GM12878 (cell line): ENCODE measurements around the gene ZDHHC14.

Experiments
- NFYB ChIP-seq: IDR thresholded peaks from 2 replicates; pipeline ENCODE4 v1.6.1; 2011; ENCODE audit warnings: low read depth, mild to moderate bottlenecking, low read length, improper control_type of control experiment, moderate library complexity; ENCODE audit not compliant: insufficient read depth
- TF ChIP-seq, protein P1 (sequence below): fragments of 450-650 bp; IDR thresholded peaks from 2 replicates; pipeline ENCODE4 v1.6.1; 2017; ENCODE audit warnings: mild to moderate bottlenecking
- TF ChIP-seq, protein P2 (sequence below), 3 experiments: IDR thresholded peaks in 2 of 3; conservative IDR thresholded peaks in 1 of 3; 2 replicates each; pipeline ENCODE4 v1.5.1; 2011; ENCODE audit warnings: low read depth in 3 of 3, low read length in 3 of 3, mild to moderate bottlenecking in 3 of 3, control low read depth in 2 of 3, moderate library complexity in 2 of 3, inconsistent platforms in 1 of 3, mixed read lengths in 1 of 3; ENCODE audit not compliant: control insufficient read depth in 2 of 3, insufficient read depth in 1 of 3; ENCODE audit errors: extremely low read depth in 1 of 3

DNA sequence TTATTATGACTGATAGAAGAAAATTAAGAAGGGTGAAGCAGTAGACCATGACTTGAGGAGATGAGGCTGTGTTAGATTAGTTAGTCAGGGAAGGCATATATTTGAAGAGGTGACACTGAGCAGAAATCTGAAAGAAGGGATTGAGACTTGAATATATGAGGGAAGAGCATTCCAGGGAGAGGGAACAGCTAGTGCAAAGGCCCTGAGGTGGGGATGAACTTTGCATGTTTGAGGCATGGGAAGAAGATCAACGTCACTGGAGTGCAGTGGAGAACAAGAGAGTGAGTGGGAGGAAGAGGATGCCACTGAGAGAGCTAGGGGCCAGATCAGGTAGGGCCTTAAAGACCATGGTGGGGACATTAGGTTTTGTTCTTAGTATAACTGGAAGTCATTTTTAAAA is 119.0 kb downstream of the ZDHHC14 start:
- TF ChIP-seq, protein P1, sequence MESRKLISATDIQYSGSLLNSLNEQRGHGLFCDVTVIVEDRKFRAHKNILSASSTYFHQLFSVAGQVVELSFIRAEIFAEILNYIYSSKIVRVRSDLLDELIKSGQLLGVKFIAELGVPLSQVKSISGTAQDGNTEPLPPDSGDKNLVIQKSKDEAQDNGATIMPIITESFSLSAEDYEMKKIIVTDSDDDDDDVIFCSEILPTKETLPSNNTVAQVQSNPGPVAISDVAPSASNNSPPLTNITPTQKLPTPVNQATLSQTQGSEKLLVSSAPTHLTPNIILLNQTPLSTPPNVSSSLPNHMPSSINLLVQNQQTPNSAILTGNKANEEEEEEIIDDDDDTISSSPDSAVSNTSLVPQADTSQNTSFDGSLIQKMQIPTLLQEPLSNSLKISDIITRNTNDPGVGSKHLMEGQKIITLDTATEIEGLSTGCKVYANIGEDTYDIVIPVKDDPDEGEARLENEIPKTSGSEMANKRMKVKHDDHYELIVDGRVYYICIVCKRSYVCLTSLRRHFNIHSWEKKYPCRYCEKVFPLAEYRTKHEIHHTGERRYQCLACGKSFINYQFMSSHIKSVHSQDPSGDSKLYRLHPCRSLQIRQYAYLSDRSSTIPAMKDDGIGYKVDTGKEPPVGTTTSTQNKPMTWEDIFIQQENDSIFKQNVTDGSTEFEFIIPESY, result no peak
- no peak for TF ChIP-seq NFYB
- TF ChIP-seq, protein P2, sequence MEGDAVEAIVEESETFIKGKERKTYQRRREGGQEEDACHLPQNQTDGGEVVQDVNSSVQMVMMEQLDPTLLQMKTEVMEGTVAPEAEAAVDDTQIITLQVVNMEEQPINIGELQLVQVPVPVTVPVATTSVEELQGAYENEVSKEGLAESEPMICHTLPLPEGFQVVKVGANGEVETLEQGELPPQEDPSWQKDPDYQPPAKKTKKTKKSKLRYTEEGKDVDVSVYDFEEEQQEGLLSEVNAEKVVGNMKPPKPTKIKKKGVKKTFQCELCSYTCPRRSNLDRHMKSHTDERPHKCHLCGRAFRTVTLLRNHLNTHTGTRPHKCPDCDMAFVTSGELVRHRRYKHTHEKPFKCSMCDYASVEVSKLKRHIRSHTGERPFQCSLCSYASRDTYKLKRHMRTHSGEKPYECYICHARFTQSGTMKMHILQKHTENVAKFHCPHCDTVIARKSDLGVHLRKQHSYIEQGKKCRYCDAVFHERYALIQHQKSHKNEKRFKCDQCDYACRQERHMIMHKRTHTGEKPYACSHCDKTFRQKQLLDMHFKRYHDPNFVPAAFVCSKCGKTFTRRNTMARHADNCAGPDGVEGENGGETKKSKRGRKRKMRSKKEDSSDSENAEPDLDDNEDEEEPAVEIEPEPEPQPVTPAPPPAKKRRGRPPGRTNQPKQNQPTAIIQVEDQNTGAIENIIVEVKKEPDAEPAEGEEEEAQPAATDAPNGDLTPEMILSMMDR (IDR thresholded peaks at IDR 0.05 in 2 of 3, conservative IDR thresholded peaks at IDR 0.05 in 1 of 3; ENCODE audit: control insufficient read depth in 2 of 3, extremely low read depth in 1 of 3, insufficient read depth in 1 of 3, low read depth in 3 of 3, low read length in 3 of 3), result no peak
